GM12878 (cell line): Measurements from ENCODE around the gene SNRPN. TPM values are rescaled to one million over a fixed set of nuclear protein-coding genes. Genes with fewer than 3 reads are reported as not detected.
"Not testable (repeated sequence)": the region's sequence is repeated elsewhere in the genome, so short reads cannot be mapped to it uniquely, and the experiment has no call there.

Experiments
- ATAC-seq: fragments of 200-7000 bp; cut with Tn5 transposase; 3 replicates; pipeline ENCODE4 v1.9.1; 2020; ENCODE audit warnings: mild to moderate bottlenecking, moderate library complexity
- BruUV-seq: library from RNA; stranded (reverse); fragments of 400-500 nt; replicated peaks from 2 replicates; lab custom pipeline; 2021; lab: Mats Ljungman, UMichigan
- CTCF ChIA-PET: fragments of 300-600 bp; sonication (Branson Sonifier 250); formaldehyde crosslinking; extraction: SDS; loops from one replicate; lab custom pipeline; 2021; ENCODE audit warnings: inconsistent platforms; lab: Yijun Ruan, JAX
- POLR2A ChIA-PET: fragments of 350-600 bp; formaldehyde crosslinking; extraction: SDS; loops from one replicate; lab custom pipeline; 2021; ENCODE audit warnings: inconsistent platforms; lab: Charles Lee
- RAD21 ChIA-PET: fragments of 300-600 bp; sonication (Branson Sonifier 250); formaldehyde crosslinking; loops from one replicate; lab custom pipeline; 2023; ENCODE audit warnings: antibody characterized with exemption; ENCODE audit not compliant: unreplicated experiment; lab: Charles Lee
- SMC1A ChIA-PET: fragments of 300-600 bp; sonication (Branson Sonifier 250); formaldehyde crosslinking; loops from one replicate; lab custom pipeline; 2023; ENCODE audit not compliant: unreplicated experiment, uncharacterized antibody; lab: Charles Lee
- DNase-seq: peaks from one replicate; pipeline ENCODE4 v3.0.0-alpha.2; 2011; ENCODE audit warnings: low read depth, low spot score
- FAIRE-seq: peaks from 3 replicates; lab custom pipeline; 2011; peaks lifted over from hg19 to GRCh38; lab: Jason Lieb, UNC
- H2AFZ ChIP-seq: 2 replicates; pipeline ENCODE4 v1.6.0; 2011; ENCODE audit warnings: low read depth, low read length, control low read depth; ENCODE audit not compliant: control insufficient read depth
- H3K27ac ChIP-seq: 2 replicates; pipeline ENCODE4 v1.5.1; 2011; ENCODE audit warnings: control low read depth; ENCODE audit not compliant: control insufficient read depth, insufficient read depth
- H3K27me3 ChIP-seq, 2 experiments: replicated peaks in 1 of 2; 2 replicates each; pipeline versions ENCODE4 v1.6.0 to v1.6.1; 2011; ENCODE audit warnings: low read length in 1 of 2; ENCODE audit not compliant: control insufficient read depth in 2 of 2, insufficient read depth in 2 of 2
- H3K36me3 ChIP-seq, 2 experiments: 2 replicates each; pipeline ENCODE4 v1.5.1; 2011; ENCODE audit warnings: low read length in 1 of 2; ENCODE audit not compliant: control insufficient read depth in 2 of 2, insufficient read depth in 2 of 2
- H3K4me1 ChIP-seq: 2 replicates; pipeline ENCODE4 v1.6.1; 2011; ENCODE audit warnings: mild to moderate bottlenecking, low read length, moderate library complexity, mixed read lengths; ENCODE audit not compliant: control insufficient read depth, insufficient read depth
- H3K4me2 ChIP-seq: 2 replicates; pipeline ENCODE4 v1.6.0; 2011; ENCODE audit warnings: control low read depth; ENCODE audit not compliant: control insufficient read depth, insufficient read depth
- H3K4me3 ChIP-seq: fragments of 200-600 bp; sonication (generic); 2 replicates; pipeline ENCODE4 v1.5.1; 2016
- H3K79me2 ChIP-seq: 2 replicates; pipeline ENCODE4 v1.6.0; 2011; ENCODE audit warnings: low read length; ENCODE audit not compliant: control insufficient read depth, insufficient read depth
- H3K9ac ChIP-seq: 2 replicates; pipeline ENCODE4 v1.8.0; 2011; ENCODE audit warnings: low read length, control low read depth, mixed read lengths; ENCODE audit not compliant: control insufficient read depth, insufficient read depth
- H3K9me3 ChIP-seq: replicated peaks from 3 replicates; pipeline ENCODE4 v1.5.1; 2011; ENCODE audit warnings: mild to moderate bottlenecking, low read length; ENCODE audit not compliant: control insufficient read depth, insufficient read depth
- H4K20me1 ChIP-seq: 2 replicates; pipeline ENCODE4 v1.6.0; 2011; ENCODE audit not compliant: control insufficient read depth, insufficient read depth
- BACH1 ChIP-seq: fragments of 450-650 bp; IDR thresholded peaks from 2 replicates; pipeline ENCODE4 v1.6.1; 2017; ENCODE audit warnings: mild to moderate bottlenecking, borderline replicate concordance
- NKRF ChIP-seq: fragments of 450-650 bp; conservative IDR thresholded peaks from 2 replicates; pipeline ENCODE4 v1.6.1; 2017; ENCODE audit warnings: mild to moderate bottlenecking, moderate library complexity
- WGBS: methylation state at CpG from one replicate; pipeline ENCODE4 v1.1.6; 2016; ENCODE audit warnings: low lambda C conversion rate; ENCODE audit not compliant: insufficient replicate concordance, insufficient coverage; ENCODE audit errors: missing lambda C conversion rate; 5-methylcytosine and 5-hydroxymethylcytosine counted together
- in situ Hi-C: fragments of 300-500 bp; cut with MboI; formaldehyde crosslinking; loops from 9 replicates; pipeline ENCODE4 v1.14.3; 2018; ENCODE audit warnings: mixed read lengths
- intact Hi-C: fragments of 100-400 bp; cut with micrococcal nuclease; formaldehyde crosslinking; loops from one replicate; pipeline ENCODE4 v1.14.2; 2022; ENCODE audit not compliant: unreplicated experiment
- polyA plus RNA-seq, 11 experiments: library from polyadenylated mRNA; depleted of rRNA in 4 of 11; unstranded in 6 of 11; stranded (reverse) in 5 of 11; fragments of >200 nt; fragmentation: Nextera tagmentation in 4 of 11; fragmentation: Illumina TruSeq in 1 of 11; extraction: Ambion mirVana in 4 of 11; extraction: Trizol in 1 of 11; gene quantifications; 1 replicate in 1 of 11; 2 replicates in 10 of 11; pipeline versions ENCODE4 v1.2.1 to v1.2.3, GENCODE V29; 2011 to 2016; ENCODE audit warnings: inconsistent platforms in 2 of 11, missing spikeins in 2 of 11, low read depth in 1 of 11
- total RNA-seq, 4 experiments: library from RNA; depleted of rRNA in 3 of 4; stranded (reverse); fragments of >200 nt in 3 of 4; fragmentation: Illumina TruSeq in 1 of 4; extraction: Trizol in 1 of 4; gene quantifications; 2 replicates each; pipeline versions ENCODE4 v1.2.1 to v1.2.3, GENCODE V29; 2013 to 2021
- TF ChIP-seq, protein P1 (sequence below): IDR thresholded peaks from 2 replicates; pipeline ENCODE4 v1.6.1; 2011; ENCODE audit warnings: mild to moderate bottlenecking, low read depth, low read length, moderate library complexity; ENCODE audit not compliant: insufficient replicate concordance

Gene SNRPN
- total and polyA plus RNA-seq, 10 of the 15 experiments (the other 5 are each of a cell fraction or from before 2014, with no cell fraction given) = 9.1 to 103 (median 45.5) TPM

DNA sequence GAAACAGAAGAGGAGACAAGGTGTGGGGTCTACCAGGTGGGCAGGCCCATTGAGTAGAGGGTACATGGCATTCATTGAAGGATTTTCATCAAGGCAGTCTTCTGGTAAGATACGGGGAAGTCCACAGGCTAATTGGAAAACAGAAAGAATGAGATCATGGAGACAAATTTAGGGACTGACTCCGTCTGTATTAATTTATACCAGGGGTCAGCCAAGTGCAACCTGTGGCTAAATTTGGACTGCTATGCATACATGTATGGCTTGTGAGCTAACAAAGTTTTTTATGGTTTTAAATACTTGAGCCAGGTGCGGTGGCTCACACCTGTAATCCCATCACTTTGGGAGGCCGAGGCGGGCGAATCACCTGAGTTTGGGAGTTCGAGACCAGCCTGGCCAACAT, 21.1 kb upstream of the SNRPN start (continued):
- TF ChIP-seq NKRF (no peak), BACH1 (no peak)
- TF ChIP-seq, protein P1, sequence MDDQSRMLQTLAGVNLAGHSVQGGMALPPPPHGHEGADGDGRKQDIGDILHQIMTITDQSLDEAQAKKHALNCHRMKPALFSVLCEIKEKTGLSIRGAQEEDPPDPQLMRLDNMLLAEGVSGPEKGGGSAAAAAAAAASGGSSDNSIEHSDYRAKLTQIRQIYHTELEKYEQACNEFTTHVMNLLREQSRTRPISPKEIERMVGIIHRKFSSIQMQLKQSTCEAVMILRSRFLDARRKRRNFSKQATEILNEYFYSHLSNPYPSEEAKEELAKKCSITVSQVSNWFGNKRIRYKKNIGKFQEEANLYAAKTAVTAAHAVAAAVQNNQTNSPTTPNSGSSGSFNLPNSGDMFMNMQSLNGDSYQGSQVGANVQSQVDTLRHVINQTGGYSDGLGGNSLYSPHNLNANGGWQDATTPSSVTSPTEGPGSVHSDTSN = no peak

- H3K4me1 ChIP-seq, H3K4me2 ChIP-seq, SMC1A ChIA-PET, H3K9me3 ChIP-seq, H4K20me1 ChIP-seq, H3K79me2 ChIP-seq, H3K27me3 ChIP-seq, DNase-seq, RAD21 ChIA-PET, H3K9ac ChIP-seq, H2AFZ ChIP-seq, H3K27ac ChIP-seq, BruUV-seq, in situ Hi-C loops, H3K36me3 ChIP-seq, ATAC-seq, POLR2A ChIA-PET, intact Hi-C loops, H3K4me3 ChIP-seq, FAIRE-seq: not testable (repeated sequence)
- WGBS = 38% methylated on average over 3 of the region's 3 CpGs
- CTCF ChIA-PET = interaction anchor here (1.2 kb wide), 1 partner anchor 9 kb away, joined by 3 read pairs; no protein-coding TSS in a partner anchor
Measured at GRCh38 chr15:24938224-24938623, 16.6 kb upstream of the SNRPN start.
